Fibroblast of the aortic adventitia (primary cell): ENCODE measurements around the gene FGFR2. TPM values are rescaled to one million over a fixed set of nuclear protein-coding genes. Genes with fewer than 3 reads are reported as not detected.

Source experiments
- DNase-seq: peaks from one replicate; pipeline ENCODE4 v3.0.0-alpha.2; 2010; ENCODE audit warnings: low read depth
- H3K4me3 ChIP-seq: 2 replicates; pipeline ENCODE4 v1.5.1; 2011; ENCODE audit warnings: low read depth, mild to moderate bottlenecking, control low read depth, low read length, moderate library complexity
- CTCF ChIP-seq: IDR thresholded peaks from 2 replicates; pipeline ENCODE4 v1.5.1; 2011; ENCODE audit warnings: mild to moderate bottlenecking, low read length, control low read depth, inconsistent platforms; ENCODE audit not compliant: insufficient read depth
- total RNA-seq: library from RNA; depleted of rRNA; stranded (reverse); fragments of >200 nt; gene quantifications from 2 replicates; pipeline ENCODE4 v1.2.3, GENCODE V29; 2012; ENCODE audit warnings: low replicate concordance

Gene FGFR2
- total RNA-seq, 1 donor, result not detected

GRCh38 chr10:121428867-121429266, 169.4 kb downstream of the FGFR2 start:
- no peak overlapping the region for H3K4me3 ChIP-seq
- no peak for TF ChIP-seq CTCF
- DNase-seq, result no peak
